Heart right ventricle (tissue), 16 donors: ENCODE measurements around the gene GAREM1. TPM values are rescaled to one million over a fixed set of nuclear protein-coding genes. Genes with fewer than 3 reads are reported as not detected.
"Not testable (repeated sequence)": the region's sequence is repeated elsewhere in the genome, so short reads cannot be mapped to it uniquely, and the experiment has no call there.

ENCODE experiments used
- ATAC-seq, 8 donors: fragments of 200-7000 bp; cut with Tn5 transposase; one replicate each; pipeline ENCODE4 v1.9.1; 2020; ENCODE audit warnings: mild to moderate bottlenecking in 8 of 8, moderate library complexity in 8 of 8, moderate number of reproducible peaks in 1 of 8
- DNase-seq, 2 donors: peaks; one replicate each; pipeline ENCODE4 v3.0.0-alpha.2; 2020
- H3K27ac ChIP-seq, 10 donors: fragments of 200-600 bp; sonication (generic) in 2 of 10; one replicate each; pipeline versions ENCODE4 v1.5.0 to v1.8.0; 2020 to 2022; ENCODE audit warnings: mild to moderate bottlenecking in 3 of 10
- H3K27me3 ChIP-seq, 7 donors: fragments of 200-600 bp; one replicate each; pipeline ENCODE4 v1.8.0; 2021 to 2022; ENCODE audit warnings: mild to moderate bottlenecking in 2 of 7
- H3K36me3 ChIP-seq, 9 donors: fragments of 200-600 bp; sonication (generic) in 1 of 9; one replicate each; pipeline versions ENCODE4 v1.5.0 to v1.8.0; 2020 to 2022; ENCODE audit warnings: mild to moderate bottlenecking in 2 of 9
- H3K4me1 ChIP-seq, 9 donors: fragments of 200-600 bp; sonication (generic) in 1 of 9; one replicate each; pipeline versions ENCODE4 v1.5.0 to v1.8.0; 2020 to 2022; ENCODE audit warnings: mild to moderate bottlenecking in 4 of 9
- H3K4me3 ChIP-seq, 10 donors: fragments of 200-600 bp; sonication (generic) in 2 of 10; one replicate each; pipeline versions ENCODE4 v1.5.0 to v1.8.0; 2020 to 2022; ENCODE audit warnings: mild to moderate bottlenecking in 7 of 10, moderate library complexity in 2 of 10
- H3K9me3 ChIP-seq, 11 donors: fragments of 200-600 bp in 10 of 11; sonication (generic) in 2 of 11; one replicate each; pipeline versions ENCODE4 v1.5.0 to v1.8.0; 2013 to 2022; ENCODE audit warnings: mild to moderate bottlenecking in 2 of 11, control low read depth in 1 of 11, moderate library complexity in 1 of 11
- WGBS, 2 donors: extraction: QIAGEN DNeasy Blood & Tissue Kit; methylation state at CpG; one replicate each; pipeline ENCODE4 v1.1.7; 2013; ENCODE audit warnings: inconsistent platforms in 1 of 2; 5-methylcytosine and 5-hydroxymethylcytosine counted together
- intact Hi-C, 10 donors: fragments of 100-400 bp; cut with DNase I; formaldehyde crosslinking; loops; one replicate each; pipeline versions ENCODE4 v1.11.1 to v1.14.2; 2022
- polyA plus RNA-seq, 2 donors: library from polyadenylated mRNA; stranded (reverse); fragments of 200-250 nt; gene quantifications; one replicate each; pipeline ENCODE4 v1.2.3, GENCODE V29; 2013
- total RNA-seq, 10 donors: library from RNA; stranded (reverse); fragmentation: NEBNext Ultra II Directional in 3 of 10; extraction: Animal tissue kit (Norgen Biotek cat#: 25700) in 3 of 10; gene quantifications; one replicate each; pipeline versions ENCODE4 v1.2.1 to v1.2.4, GENCODE V29; 2021 to 2023
- TF ChIP-seq, protein P1 (sequence below), 9 donors: fragments of 200-600 bp; sonication (generic) in 2 of 9; IDR thresholded peaks; one replicate each; pipeline versions ENCODE4 v1.5.0 to v1.8.0; 2021 to 2022; ENCODE audit warnings: antibody characterized with exemption in 9 of 9, mild to moderate bottlenecking in 5 of 9, moderate library complexity in 1 of 9
- donor health status: Arrhythmogenic right ventricular cardiomyopathy.
- donor health status: ischemic (EF 13 %, LVEDD 7.1; RV severe dilation, severe dysfunction).
- donor health status: healthy with polysubstance abuse.
- donor health status: DM: no; HTN: yes; CAD: no.
- donor health status: DM: no; HTN: no; CAD: no.
- donor health status: ischemic (EF 25% LVEDD 6.9; RV normal size, moderate dysfunction).
- donor health status: ischemic (EF 25% LVEDD 5.7; RV mildly dilated, moderate dysfunction).
- donor health status: healthy.
- donor health status: DM: yes; HTN: yes; CAD: no.
- donor health status: Ischemic cardiomyopathy.
- donor health status: ischemic (EF 35%, LVEDD 5.7; RV mildly dilated, moderate dysfunction).
- donor health status: nonischemic (EF 11% LVEDD 7.7; RV severe dilation, severe dysfunction).
- donor health status: DM: yes; HTN: yes; CAD: no.
- donor health status: PGD.
- donor health status: ischemic (EF 29% LVEDD 5.4; RV normal size, mild dysfunction).
- donor health status: nonischemic (EF 23%, LVEDD 6.1; RV moderate dilation, normal function).

Gene GAREM1
- total and polyA plus RNA-seq, 12 donors, result 2.4 to 26.1 (median 13.4) TPM

DNA sequence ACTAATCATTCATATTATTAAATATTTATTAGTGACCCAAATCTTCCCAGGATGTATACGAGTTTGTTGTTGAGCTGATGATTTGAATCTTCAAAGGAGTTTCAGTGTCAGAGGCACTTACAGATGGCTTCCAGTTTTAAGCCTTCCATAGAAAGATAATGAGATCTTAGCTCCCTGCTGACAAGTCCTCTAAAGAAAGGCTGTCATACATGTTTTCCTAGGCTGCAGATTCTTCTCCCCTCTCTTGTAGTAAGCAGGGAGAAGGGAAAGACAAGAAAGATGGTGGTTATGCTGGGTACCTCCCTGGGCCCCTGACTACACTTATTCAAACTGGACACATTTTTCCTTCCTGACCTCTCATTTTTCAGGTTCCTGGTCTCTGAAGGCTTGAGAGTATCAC is 8.1 kb upstream of the GAREM1 start:
- no peak for DNase-seq
- no peaks in the 10 kb centered on the region for H3K4me1 ChIP-seq
- H3K4me3 ChIP-seq, result no peak overlapping the region
- ATAC-seq, result no peak
- H3K27ac ChIP-seq, result no peak overlapping the region
- intact Hi-C loops, result loop anchor here in 4 of 10 donors (10.0 kb wide), 4 partner anchors 66 to 324 kb away; no protein-coding TSS in a partner anchor
- peaks cover 0 to 23% (median 0%) of the 10 kb centered on the region in 7 donors for H3K27me3 ChIP-seq
- WGBS, 2 donors, result 64 to 66% methylated on average over 1 of the region's 1 CpG
- no peaks in the 10 kb centered on the region for H3K9me3 ChIP-seq
- H3K36me3 ChIP-seq, result no peaks in the 10 kb centered on the region
- TF ChIP-seq, protein P1, sequence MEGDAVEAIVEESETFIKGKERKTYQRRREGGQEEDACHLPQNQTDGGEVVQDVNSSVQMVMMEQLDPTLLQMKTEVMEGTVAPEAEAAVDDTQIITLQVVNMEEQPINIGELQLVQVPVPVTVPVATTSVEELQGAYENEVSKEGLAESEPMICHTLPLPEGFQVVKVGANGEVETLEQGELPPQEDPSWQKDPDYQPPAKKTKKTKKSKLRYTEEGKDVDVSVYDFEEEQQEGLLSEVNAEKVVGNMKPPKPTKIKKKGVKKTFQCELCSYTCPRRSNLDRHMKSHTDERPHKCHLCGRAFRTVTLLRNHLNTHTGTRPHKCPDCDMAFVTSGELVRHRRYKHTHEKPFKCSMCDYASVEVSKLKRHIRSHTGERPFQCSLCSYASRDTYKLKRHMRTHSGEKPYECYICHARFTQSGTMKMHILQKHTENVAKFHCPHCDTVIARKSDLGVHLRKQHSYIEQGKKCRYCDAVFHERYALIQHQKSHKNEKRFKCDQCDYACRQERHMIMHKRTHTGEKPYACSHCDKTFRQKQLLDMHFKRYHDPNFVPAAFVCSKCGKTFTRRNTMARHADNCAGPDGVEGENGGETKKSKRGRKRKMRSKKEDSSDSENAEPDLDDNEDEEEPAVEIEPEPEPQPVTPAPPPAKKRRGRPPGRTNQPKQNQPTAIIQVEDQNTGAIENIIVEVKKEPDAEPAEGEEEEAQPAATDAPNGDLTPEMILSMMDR (IDR thresholded peaks at IDR 0.05), result no peak

DNA sequence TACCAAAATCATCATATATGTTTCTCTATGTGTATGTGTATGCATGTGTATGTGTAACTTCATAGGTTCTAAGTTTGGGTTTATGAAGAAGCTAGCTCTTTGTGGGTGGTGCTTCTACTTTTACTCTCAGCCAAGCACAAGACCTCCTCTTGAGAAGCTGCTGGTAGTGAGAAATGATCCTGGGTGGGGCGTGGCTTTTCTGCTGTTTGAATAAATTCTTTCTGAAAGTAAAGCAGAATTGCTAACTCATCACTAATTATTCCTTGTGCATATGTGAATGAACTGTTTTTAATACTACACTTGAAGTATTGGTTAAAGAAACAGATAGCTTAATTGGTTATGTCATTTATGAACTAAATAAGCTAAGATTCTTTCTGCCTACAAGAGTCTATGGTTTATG is 7.6 kb upstream of the GAREM1 start:
- Histone ChIP-seq H3K9me3 (no peaks in the 10 kb centered on the region), H3K4me3 (no peak overlapping the region), H3K27me3 (peaks cover 0 to 20% (median 0%) of the 10 kb centered on the region in 7 donors), H3K36me3 (no peaks in the 10 kb centered on the region), H3K4me1 (no peaks in the 10 kb centered on the region), H3K27ac (no peak overlapping the region)
- no peak for ATAC-seq
- WGBS, 2 donors, result 68 to 76% methylated on average over 1 of the region's 1 CpG
- intact Hi-C loops, result loop anchor here in 4 of 10 donors (10.0 kb wide), 4 partner anchors 66 to 324 kb away; no protein-coding TSS in a partner anchor
- TF ChIP-seq, protein P1 (IDR thresholded peaks at IDR 0.05), result no peak
- no peak for DNase-seq

GRCh38 chr18:32476106-32476505 is 5.4 kb upstream of the GAREM1 start:
- TF ChIP-seq, protein P1 (IDR thresholded peaks at IDR 0.05), result no peak
- 85 to 89% methylated on average over 2 of the region's 2 CpGs for WGBS, 2 donors
- Histone ChIP-seq H3K4me1 (peaks cover 0 to 8% (median 5%) of the 10 kb centered on the region in 9 donors), H3K9me3 (no peaks in the 10 kb centered on the region), H3K27me3 (peaks cover 0 to 27% (median 6%) of the 10 kb centered on the region in 7 donors), H3K4me3 (no peak overlapping the region), H3K36me3 (no peaks in the 10 kb centered on the region), H3K27ac (no peak overlapping the region)
- no peak for ATAC-seq
- intact Hi-C loops, result loop anchor here in 4 of 10 donors (10.0 kb wide), 4 partner anchors 69 to 321 kb away; no protein-coding TSS in a partner anchor
- no peak for DNase-seq

GRCh38 chr18:32475069-32475468 is 4.4 kb upstream of the GAREM1 start:
- H3K27ac ChIP-seq, H3K9me3 ChIP-seq, H3K36me3 ChIP-seq, H3K4me3 ChIP-seq, DNase-seq, ATAC-seq: not testable (repeated sequence)
- H3K27me3 ChIP-seq, result peaks cover 0 to 31% (median 6%) of the 10 kb centered on the region in 7 donors
- intact Hi-C loops, result loop anchor here in 4 of 10 donors (10.0 kb wide), 4 partner anchors 70 to 320 kb away; no protein-coding TSS in a partner anchor
- WGBS, 2 donors, result 95 to 98% methylated on average over 12 of the region's 12 CpGs
- peaks cover 0 to 10% (median 6%) of the 10 kb centered on the region in 9 donors for H3K4me1 ChIP-seq

DNA sequence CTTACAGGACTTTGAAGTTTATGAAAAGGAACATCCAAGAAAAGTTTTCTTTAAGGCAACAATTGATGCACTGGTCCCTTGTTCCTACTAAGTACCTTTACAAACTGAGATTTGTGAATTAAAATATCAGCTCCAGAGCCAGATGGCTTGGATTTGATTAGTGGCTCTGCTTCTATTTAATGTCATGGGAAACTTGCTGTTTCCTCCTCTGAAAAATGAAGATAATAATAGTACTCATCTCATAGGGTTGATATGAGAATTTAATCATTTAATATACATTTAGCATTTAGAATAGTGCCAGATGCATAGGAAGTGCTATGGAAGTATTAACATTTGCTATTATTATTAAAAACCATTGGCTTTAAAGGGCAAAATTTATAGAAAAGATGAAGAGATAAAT is 2.6 kb upstream of the GAREM1 start:
- Histone ChIP-seq H3K36me3 (no peaks in the 10 kb centered on the region), H3K27me3 (peaks cover 0 to 48% (median 0%) of the 10 kb centered on the region in 7 donors), H3K9me3 (no peaks in the 10 kb centered on the region), H3K4me1 (peaks cover 3 to 23% (median 17%) of the 10 kb centered on the region in 9 donors), H3K27ac (no peak overlapping the region), H3K4me3 (no peak overlapping the region)
- intact Hi-C loops, result loop anchor here in 9 of 10 donors (5.0 to 10.0 kb wide), 11 partner anchors 71 to 319 kb away; no protein-coding TSS in a partner anchor
- ATAC-seq (no peak), DNase-seq (no peak)
- TF ChIP-seq, protein P1 (IDR thresholded peaks at IDR 0.05), result no peak
